Keratinocyte (primary cell): Measurements from ENCODE around the gene ANKMY1. TPM values are rescaled to one million over a fixed set of nuclear protein-coding genes. Genes with fewer than 3 reads are reported as not detected.

Experiments used
- DNase-seq: peaks from one replicate; pipeline ENCODE4 v3.0.0-alpha.2; 2011; ENCODE audit warnings: low read depth, missing footprints, low spot score
- FAIRE-seq: peaks from 2 replicates; lab custom pipeline; 2011; peaks lifted over from hg19 to GRCh38; lab: Jason Lieb, UNC
- H2AFZ ChIP-seq: 2 replicates; pipeline ENCODE4 v1.6.0; 2012; ENCODE audit warnings: low read length, control low read depth, inconsistent platforms; ENCODE audit not compliant: control insufficient read depth
- H3K27ac ChIP-seq: 2 replicates; pipeline ENCODE4 v1.5.1; 2011; ENCODE audit warnings: low read length; ENCODE audit not compliant: control insufficient read depth, insufficient read depth
- H3K27me3 ChIP-seq: 3 replicates; pipeline ENCODE4 v1.6.0; 2011; ENCODE audit warnings: low read length; ENCODE audit not compliant: control insufficient read depth, insufficient read depth; ENCODE audit errors: extremely low read depth
- H3K36me3 ChIP-seq, 2 experiments: 2 replicates in 1 of 2; 3 replicates in 1 of 2; pipeline ENCODE4 v1.5.1; 2011; ENCODE audit warnings: low read length in 2 of 2, mild to moderate bottlenecking in 1 of 2; ENCODE audit not compliant: control insufficient read depth in 2 of 2, insufficient read depth in 2 of 2; ENCODE audit errors: extremely low read depth in 1 of 2
- H3K4me1 ChIP-seq: 3 replicates; pipeline ENCODE4 v1.5.1; 2011; ENCODE audit warnings: low read length; ENCODE audit not compliant: control insufficient read depth, insufficient read depth; ENCODE audit errors: extremely low read depth
- H3K4me2 ChIP-seq: 3 replicates; pipeline ENCODE4 v1.6.0; 2011; ENCODE audit warnings: low read depth, low read length; ENCODE audit not compliant: control insufficient read depth, insufficient read depth; ENCODE audit errors: extremely low read depth
- H3K4me3 ChIP-seq, 3 experiments: fragments of 200-600 bp in 1 of 3; sonication (generic) in 1 of 3; 2 replicates in 2 of 3; 3 replicates in 1 of 3; pipeline ENCODE4 v1.5.1; 2011 to 2016; ENCODE audit warnings: low read length in 3 of 3, mild to moderate bottlenecking in 3 of 3, control low read depth in 2 of 3, inconsistent platforms in 1 of 3, low read depth in 1 of 3, mixed read lengths in 1 of 3, mixed run types in 1 of 3, moderate library complexity in 1 of 3; ENCODE audit not compliant: control insufficient read depth in 2 of 3, insufficient read depth in 2 of 3; ENCODE audit errors: extremely low read depth in 1 of 3
- H3K79me2 ChIP-seq: 2 replicates; pipeline ENCODE4 v1.6.0; 2012; ENCODE audit warnings: low read length; ENCODE audit not compliant: control insufficient read depth, insufficient read depth
- H3K9ac ChIP-seq: 3 replicates; pipeline ENCODE4 v1.6.0; 2011; ENCODE audit warnings: low read length; ENCODE audit not compliant: control insufficient read depth, insufficient read depth; ENCODE audit errors: extremely low read depth
- H3K9me1 ChIP-seq: 3 replicates; pipeline ENCODE4 v1.6.0; 2011; ENCODE audit warnings: low read length; ENCODE audit not compliant: control insufficient read depth, insufficient read depth; ENCODE audit errors: extremely low read depth
- H3K9me3 ChIP-seq: 2 replicates; pipeline ENCODE4 v1.5.1; 2012; ENCODE audit warnings: low read depth, low read length; ENCODE audit not compliant: control insufficient read depth
- H4K20me1 ChIP-seq: 3 replicates; pipeline ENCODE4 v1.6.0; 2011; ENCODE audit warnings: low read length; ENCODE audit not compliant: control insufficient read depth, insufficient read depth; ENCODE audit errors: extremely low read depth
- CTCF ChIP-seq, 3 experiments: IDR thresholded peaks in 1 of 3; conservative IDR thresholded peaks in 1 of 3; optimal IDR thresholded peaks in 1 of 3; 2 replicates in 2 of 3; 3 replicates in 1 of 3; pipeline versions ENCODE3 to v1.5.1; 2011; ENCODE audit warnings: low read length in 3 of 3, mild to moderate bottlenecking in 3 of 3, moderate library complexity in 2 of 3, control low read depth in 1 of 3, inconsistent platforms in 1 of 3; ENCODE audit not compliant: insufficient read depth in 2 of 3; ENCODE audit errors: extremely low read depth in 1 of 3
- EZH2 ChIP-seq: IDR thresholded peaks from one replicate; pipeline ENCODE4 v1.6.1; 2012; ENCODE audit warnings: inconsistent platforms, mild to moderate bottlenecking, low read length, moderate library complexity
- dilution Hi-C: fragments of 300-500 bp; cut with MboI; formaldehyde crosslinking; loops from one replicate; pipeline ENCODE4 v1.7.0; 2020; ENCODE audit warnings: low sequenced_read_pairs; ENCODE audit not compliant: extremely low pct_ligation_motif_present
- polyA plus RNA-seq, 5 experiments: library from polyadenylated mRNA; depleted of rRNA in 3 of 5; stranded (reverse) in 3 of 5; stranded (forward) in 1 of 5; unstranded in 1 of 5; fragments of >200 nt; gene quantifications; 1 replicate in 1 of 5; 2 replicates in 3 of 5; 3 replicates in 1 of 5; pipeline versions ENCODE4 v1.2.1 to v1.2.3, GENCODE V29; 2011 to 2012; ENCODE audit warnings: missing spikeins in 2 of 5, low read depth in 1 of 5, low replicate concordance in 1 of 5

Gene ANKMY1
- polyA plus RNA-seq, 1 donor (not counting 4 experiments of a cell fraction or from before 2014, with no cell fraction given) = 3.3 TPM

- TF ChIP-seq CTCF (optimal IDR thresholded peaks at IDR 0.05 in 1 of 3, IDR thresholded peaks at IDR 0.05 in 1 of 3, conservative IDR thresholded peaks at IDR 0.05 in 1 of 3; ENCODE audit: extremely low read depth in 1 of 3, insufficient read depth in 2 of 3, low read length in 3 of 3) (no peak), EZH2 (no peak)
- DNase-seq (no peak), FAIRE-seq (no peak)
- peaks cover 36% of the 10 kb centered on the region for H4K20me1 ChIP-seq
- H3K9me3 ChIP-seq = no peaks in the 10 kb centered on the region
- no peak overlapping the region for H3K27ac ChIP-seq
- no peak overlapping the region for H3K4me2 ChIP-seq
- H3K9me1 ChIP-seq = peaks cover 3% of the 10 kb centered on the region
- H3K4me3 ChIP-seq = no peak overlapping the region
- H3K4me1 ChIP-seq = peaks cover 52% of the 10 kb centered on the region
- H3K27me3 ChIP-seq = no peaks in the 10 kb centered on the region
- H3K9ac ChIP-seq = no peak overlapping the region
- H2AFZ ChIP-seq = no peak overlapping the region
- peaks cover 91% of the 10 kb centered on the region for H3K79me2 ChIP-seq
- dilution Hi-C loops = no loop called here
- H3K36me3 ChIP-seq = peaks cover 12 to 17% of the 10 kb centered on the region in 2 experiments
These were observed 113.3 kb downstream of the ANKMY1 start for GRCh38 chr2:240444464-240444863.

GRCh38 chr2:240443891-240444301 is 113.9 kb downstream of the ANKMY1 start:
- Histone ChIP-seq H4K20me1 (peaks cover 42% of the 10 kb centered on the region), H3K27ac (no peak overlapping the region), H3K4me2 (no peak overlapping the region), H3K36me3 (peaks cover 12 to 17% of the 10 kb centered on the region in 2 experiments), H3K79me2 (peaks cover 95% of the 10 kb centered on the region), H3K9ac (no peak overlapping the region), H3K9me3 (no peaks in the 10 kb centered on the region), H2AFZ (no peak overlapping the region), H3K9me1 (peaks cover 3% of the 10 kb centered on the region), H3K4me3 (no peak overlapping the region), H3K4me1 (peaks cover 52% of the 10 kb centered on the region), H3K27me3 (no peaks in the 10 kb centered on the region)
- dilution Hi-C loops = no loop called here
- DNase-seq = no peak
- TF ChIP-seq EZH2 (no peak), CTCF (optimal IDR thresholded peaks at IDR 0.05 in 1 of 3, IDR thresholded peaks at IDR 0.05 in 1 of 3, conservative IDR thresholded peaks at IDR 0.05 in 1 of 3; ENCODE audit: extremely low read depth in 1 of 3, insufficient read depth in 2 of 3, low read length in 3 of 3) (no peak)
- FAIRE-seq = no peak
